HG03280 (cell line): Measurements from ENCODE around the gene TMED10.
"Not testable (repeated sequence)": the region's sequence is repeated elsewhere in the genome, so short reads cannot be mapped to it uniquely, and the experiment has no call there.

Source experiments
- ATAC-seq: cut with Tn5 transposase; IDR thresholded peaks from one replicate; pipeline ENCODE4 v1.9.1; 2021; ENCODE audit warnings: mild to moderate bottlenecking, moderate library complexity; ENCODE audit not compliant: unreplicated experiment

Gene TMED10

DNA sequence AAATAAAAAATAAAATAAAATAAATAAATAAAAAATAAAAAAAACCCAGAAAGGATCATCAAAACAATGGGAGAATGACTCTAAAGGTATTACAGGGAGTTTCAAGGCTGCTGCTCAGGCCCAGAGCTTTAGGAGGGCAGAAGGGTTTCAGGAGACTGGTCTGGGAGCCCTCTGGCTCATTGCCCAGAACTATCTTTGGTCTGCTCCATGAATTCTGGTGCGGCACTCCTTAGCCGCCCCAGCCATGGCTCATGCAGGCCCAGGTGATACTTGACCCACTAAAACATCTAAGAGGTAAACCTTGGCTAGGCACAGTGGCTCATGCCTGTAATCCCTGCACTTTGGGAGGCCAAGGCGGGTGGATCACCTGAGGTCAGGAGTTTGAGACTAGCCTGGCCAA lies 14.7 kb upstream of the TMED10 start:
- no peak for ATAC-seq

DNA sequence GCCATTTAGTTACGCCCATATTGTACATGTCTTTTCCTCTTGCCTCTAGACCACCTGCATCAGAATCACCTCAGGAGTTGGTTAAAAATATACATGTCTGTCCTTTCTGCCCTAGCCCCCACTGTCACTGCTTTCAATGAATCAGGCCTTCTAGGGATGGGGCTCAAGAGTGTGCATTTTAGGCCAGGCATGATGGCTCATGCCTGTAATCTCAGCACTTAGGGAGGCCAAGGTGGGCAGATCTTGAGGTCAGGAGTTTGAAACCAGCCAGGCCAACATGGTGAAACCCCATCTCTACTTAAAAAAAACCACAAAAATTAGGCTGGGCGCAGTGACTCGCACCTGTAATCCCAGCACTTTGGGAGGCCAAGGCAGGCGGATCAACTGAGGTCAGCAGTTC lies 13.6 kb upstream of the TMED10 start:
- no peak for ATAC-seq

DNA sequence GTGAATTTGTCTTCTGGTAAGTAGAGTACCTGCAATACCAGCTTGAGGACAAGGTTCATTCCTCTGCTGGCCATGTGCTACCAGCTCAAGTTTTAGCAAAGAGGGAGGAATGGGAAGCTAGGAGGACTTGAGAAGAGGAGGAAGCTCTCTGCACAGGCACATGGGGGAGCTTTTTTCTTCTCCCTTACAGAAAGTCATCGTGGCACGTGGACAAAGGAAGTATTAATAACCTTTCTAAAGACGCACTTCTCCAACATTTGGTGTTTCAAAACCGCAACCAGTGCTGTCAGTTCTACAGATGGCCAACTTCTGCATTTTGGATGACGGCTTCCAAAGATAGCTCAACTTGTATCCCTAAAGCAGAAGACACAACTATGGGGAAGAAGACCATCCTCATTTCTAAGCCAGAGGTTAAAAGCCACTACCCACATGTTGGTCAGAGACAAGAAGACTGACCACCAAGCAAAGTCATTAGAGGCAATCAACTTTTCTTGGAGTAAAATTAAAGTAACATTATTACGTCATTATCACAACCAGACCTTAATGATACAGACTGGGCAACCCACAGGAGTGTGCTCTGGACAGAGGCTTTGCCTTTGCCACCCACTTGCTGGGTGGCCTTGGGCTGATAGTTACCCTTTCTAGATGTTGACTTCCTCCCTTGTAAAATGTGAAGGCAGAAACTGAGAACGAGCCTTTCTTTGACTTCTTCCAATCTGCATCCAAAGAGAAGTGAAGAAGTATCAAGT lies 12.3 kb upstream of the TMED10 start:
- ATAC-seq = no peak

DNA sequence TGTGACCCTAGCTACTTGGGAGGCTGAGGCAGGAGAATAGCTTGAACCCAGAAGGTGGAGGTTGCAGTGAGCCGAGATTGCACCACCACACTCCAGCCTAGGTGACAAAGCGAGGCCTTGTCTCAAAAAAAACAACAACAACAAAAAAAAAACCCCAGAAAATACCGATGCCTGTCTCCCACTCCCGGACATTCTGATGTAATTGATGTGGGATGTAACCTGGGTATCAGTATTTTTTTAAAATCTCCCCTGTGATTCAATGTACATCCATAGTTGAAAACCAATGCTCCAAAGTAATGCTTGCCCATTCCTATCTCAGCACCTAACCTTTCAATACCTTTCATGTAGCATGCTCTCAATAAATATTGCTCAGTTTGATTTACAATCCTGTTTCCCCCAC lies 11.7 kb upstream of the TMED10 start:
- no peak for ATAC-seq

GRCh38 chr14:75186953-75187352 lies 10.5 kb upstream of the TMED10 start:
- ATAC-seq = no peak

GRCh38 chr14:75185251-75186040 lies 9.0 kb upstream of the TMED10 start:
- ATAC-seq = no peak

DNA sequence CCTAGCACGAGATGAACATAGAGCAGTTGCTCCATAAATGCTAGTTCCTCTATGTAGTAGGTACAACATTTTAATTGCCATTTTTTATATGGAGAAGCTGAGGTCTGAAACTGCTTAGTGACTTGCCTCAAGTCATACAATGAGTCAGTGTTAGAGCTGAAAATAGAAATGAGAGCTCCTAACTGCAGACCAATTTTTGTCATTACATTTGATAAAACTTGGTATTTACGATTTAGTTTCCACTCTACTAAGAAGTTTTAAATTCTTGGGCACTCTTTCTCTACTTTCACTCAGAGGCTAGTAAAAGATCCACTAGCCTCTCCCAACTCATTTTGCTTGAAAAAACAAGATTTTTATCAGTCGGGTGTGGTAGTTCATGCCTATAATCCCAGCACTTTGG lies 8.1 kb upstream of the TMED10 start:
- ATAC-seq = no peak

DNA sequence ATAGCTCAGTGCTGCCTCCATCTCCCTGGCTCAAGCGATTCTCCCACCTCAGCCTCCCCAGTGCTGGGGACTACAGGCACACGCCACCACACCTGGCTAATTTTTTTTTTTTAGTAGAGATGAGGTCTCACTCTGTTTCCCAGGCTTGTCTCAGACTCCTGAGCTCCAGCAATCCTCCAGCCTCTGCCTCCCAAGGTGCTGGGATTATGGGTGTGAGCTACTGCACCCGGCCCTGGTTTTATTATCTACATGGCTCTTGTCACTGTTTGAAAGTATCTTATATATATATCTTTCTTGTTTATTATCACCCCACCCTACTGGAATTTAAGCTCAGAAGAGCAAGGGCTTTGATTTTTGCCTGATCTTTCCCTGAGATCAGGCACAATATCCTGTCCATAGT lies 7.6 kb upstream of the TMED10 start:
- no peak for ATAC-seq

GRCh38 chr14:75183225-75183624 lies 6.8 kb upstream of the TMED10 start:
- no peak for ATAC-seq

DNA sequence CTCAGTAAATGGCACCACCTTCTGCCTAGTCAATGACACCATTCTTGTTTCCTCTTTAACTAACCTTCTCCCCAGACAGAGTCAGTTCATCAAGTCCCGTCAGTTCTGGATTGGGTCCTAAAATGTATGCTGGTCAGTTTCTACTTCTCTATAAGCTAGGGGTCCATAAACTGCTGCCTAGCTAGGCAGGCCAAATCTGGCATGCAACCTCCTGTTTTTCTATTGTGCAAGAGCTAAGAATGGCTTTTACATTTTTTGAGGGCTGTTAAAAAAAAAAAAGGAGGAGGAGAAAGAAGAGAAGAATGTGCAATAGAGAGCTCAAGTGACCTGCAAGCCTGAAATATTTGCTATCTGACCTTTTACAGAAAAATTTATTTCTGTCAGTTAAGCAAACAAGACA lies 6.4 kb upstream of the TMED10 start:
- no peak for ATAC-seq

GRCh38 chr14:75182163-75182562 lies 5.8 kb upstream of the TMED10 start:
- ATAC-seq = not testable (repeated sequence)

DNA sequence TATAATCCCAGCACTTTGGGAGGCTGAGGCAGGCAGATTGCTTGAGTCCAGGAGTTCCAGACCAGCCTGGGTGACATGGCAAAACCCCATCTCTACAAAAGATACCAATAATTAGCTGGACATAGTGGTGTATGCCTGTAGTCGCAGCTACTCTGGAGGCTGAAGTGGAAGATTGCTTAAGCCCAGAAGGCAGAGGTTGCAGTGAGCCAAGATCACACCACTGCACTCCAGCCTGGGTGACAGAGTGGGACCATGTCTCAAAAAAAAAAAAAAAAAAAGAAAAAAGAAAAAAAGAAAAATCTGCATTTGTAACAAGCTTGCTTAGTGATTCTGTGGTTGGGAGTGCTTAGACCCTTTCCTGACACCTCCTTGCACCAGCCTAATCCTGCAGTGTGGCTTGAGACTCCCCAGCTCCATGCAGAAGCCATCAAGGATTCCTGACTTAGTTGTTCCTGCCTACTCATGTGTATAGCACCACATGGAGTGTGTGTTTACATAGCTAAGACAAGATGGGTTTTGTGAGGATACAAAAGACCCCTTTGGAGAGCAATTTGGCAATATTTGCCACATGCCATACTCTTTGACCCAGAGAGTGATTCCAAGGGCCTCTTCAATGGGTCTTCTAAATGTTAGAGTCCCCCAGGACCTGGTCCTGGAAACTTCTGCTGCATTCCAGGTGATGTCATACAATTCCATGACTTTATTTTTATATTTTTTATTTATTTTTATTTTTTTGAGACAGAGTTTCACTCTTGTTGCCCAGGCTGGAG lies 5.1 kb upstream of the TMED10 start:
- no peak for ATAC-seq

DNA sequence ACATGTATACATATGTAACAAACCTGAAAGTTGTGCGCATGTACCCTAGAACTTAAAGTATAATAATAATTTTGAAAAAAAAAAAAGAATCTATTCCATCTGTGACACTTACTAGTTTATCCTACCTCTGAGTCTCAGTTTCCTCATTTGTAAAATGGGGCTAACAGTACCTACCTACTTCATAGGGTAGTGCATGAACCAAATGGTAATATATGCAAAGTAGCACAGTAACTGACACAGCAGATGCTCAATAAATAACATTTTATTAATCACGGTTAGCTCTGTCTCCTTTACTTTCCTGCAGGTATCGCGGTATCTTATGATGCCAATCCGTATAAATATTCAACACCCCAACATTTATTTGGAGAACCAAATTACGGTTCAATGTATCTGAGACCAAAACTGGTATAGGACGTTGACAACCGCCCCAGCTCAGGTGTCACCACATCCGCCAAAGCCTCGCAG lies 703 bp downstream of the TMED10 start:
- peak; percentile 28 for ATAC-seq

DNA sequence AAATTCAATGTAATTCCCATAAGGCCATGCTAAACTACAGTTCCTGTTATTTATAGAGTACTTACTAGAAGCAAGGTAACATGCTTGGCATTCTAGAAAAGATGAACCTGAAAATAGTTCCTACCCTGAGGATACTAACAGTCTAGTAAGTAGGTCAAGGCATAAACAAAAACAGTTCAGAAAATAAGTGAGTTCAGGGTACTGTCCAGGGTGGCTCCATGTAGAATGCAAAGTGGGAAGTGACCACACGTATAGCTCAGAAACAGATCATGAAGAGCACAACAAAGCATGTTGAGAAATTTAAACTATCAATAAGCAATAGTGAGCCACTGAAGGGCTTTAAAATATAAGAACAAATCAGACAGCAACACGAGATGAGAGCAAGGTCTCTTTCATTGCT lies 2.3 kb downstream of the TMED10 start:
- no peak for ATAC-seq

- no peak for ATAC-seq
Observed at GRCh38 chr14:75170772-75171171, 5.6 kb downstream of the TMED10 start.

- ATAC-seq = no peak
Observed at GRCh38 chr14:75168586-75169335, 7.7 kb downstream of the TMED10 start.

DNA sequence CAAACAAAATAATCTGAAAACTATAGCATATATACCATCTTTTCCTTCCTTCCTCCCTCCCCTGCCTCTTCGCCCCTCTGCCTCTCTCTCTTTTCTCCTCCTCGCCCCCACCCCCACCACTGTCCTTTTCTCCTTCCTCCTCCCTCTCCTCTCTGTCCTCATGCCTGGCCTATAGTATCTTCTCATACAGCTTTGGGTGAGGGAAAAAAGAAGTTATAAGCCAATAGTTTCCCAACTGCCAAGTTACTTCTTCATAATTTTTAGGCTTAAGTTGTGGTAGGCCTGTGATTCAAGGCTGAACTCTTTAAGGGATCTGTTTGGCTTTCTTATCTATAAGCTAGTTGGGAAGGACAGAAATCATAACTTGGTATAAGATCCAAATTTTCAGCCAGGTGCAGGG lies 9.1 kb downstream of the TMED10 start:
- no peak for ATAC-seq

DNA sequence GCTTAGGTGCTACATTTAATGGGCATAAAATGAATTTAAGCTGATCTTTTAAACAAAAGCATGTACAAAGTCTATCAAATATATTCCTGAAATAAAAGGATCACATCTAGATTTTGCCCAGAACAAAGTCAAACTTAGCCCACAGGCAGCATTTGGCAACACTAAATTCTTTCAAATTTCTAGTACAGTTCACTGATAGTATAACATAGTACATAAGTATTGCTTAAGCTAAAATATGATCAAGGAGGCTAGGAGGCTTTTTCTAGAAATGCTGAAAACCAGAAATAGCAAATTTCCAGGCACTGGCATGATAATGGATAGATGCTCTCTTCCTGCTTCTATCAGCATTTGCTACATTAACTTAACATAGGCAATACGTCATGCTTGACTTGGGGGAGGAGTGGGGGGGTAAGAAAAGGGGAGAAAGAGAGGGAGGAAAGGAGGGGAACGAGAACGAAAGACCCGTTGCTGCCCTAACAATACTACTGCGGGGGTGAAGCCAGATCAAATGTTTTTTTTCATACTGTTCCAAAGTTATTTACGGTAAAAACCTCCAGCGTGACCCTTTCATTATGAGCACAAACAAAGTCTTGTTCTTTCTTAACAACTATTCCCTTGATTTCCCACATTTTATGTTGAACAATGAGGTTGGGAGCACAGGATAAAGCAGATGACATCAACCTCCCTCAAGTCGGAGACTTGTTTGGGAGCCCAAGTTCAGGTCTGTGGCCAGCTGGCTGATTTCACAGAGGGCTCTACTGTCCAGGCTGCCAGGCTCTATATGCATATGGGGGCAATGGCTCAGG lies 10.6 kb downstream of the TMED10 start:
- ATAC-seq = no peak

DNA sequence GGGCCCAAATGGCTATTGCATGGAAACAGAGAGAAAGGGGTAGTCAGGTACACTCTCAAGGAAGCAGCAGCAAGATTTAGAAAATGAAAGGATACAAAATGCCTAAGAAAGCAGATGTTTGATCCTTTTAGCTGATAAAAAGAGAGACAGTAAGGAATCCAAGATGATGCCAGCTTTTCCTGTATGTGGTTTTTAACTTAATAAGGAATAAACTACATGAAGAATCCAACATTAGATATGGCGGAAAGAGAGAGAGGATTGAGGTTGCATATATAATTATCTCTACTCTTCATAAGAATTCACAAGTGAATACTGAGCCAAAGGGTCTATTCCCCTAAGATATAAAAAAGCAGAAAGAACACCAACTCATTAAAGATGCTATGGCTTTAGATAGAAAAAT lies 11.6 kb downstream of the TMED10 start:
- no peak for ATAC-seq

- no peak for ATAC-seq
Observed at GRCh38 chr14:75163677-75164076, 12.7 kb downstream of the TMED10 start.
